ENCODE data around the gene LIMS4.
"Not testable (repeated sequence)": the region's sequence is repeated elsewhere in the genome, so short reads cannot be mapped to it uniquely, and the experiment has no call there.

LIMS4 gene

DNA sequence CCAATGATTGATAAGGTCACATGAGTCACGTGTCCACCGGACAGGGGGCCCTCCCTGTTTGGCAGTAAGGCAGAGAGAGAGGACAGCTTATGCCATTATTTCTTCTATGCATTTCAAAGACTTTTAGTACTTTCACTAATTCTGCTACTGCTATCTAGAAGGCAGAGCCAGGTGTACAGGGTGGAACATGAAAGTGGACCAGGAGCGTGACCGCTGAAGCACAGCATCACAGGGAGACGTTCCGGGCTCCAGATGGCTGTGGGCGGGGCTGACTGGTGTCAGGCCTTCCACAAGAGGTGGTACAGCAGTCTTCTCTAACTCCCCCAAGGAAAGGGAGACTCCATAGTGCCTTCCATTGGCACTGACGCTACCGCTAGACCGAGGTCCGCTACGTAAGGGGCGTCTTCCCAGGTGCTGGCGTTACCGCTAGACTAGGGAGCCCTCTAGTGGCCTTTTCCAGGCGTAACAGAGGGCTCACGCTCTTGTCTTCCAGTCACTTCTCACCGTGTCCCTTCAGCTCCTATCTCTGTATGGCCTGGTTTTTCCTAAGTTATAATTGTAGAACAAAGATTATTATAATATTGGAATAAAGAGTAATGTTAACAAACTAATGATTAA lies 71.5 kb downstream of the LIMS4 start:
- not testable (repeated sequence) for H3K36me3 ChIP-seq (ENCODE audit: insufficient read depth, low read length); H3K27me3 ChIP-seq (ENCODE audit: control insufficient read depth in 1 of 2, insufficient read depth in 2 of 2, low read length in 2 of 2); H3K4me3 ChIP-seq (ENCODE audit: low read depth in 1 of 2, low read length in 2 of 2); H3K9ac ChIP-seq (ENCODE audit: low read length); H3K4me1 ChIP-seq (ENCODE audit: insufficient read depth, low read length); H3K9me3 ChIP-seq (ENCODE audit: low read length); H3K27ac ChIP-seq (ENCODE audit: low read depth, low read length)

DNA sequence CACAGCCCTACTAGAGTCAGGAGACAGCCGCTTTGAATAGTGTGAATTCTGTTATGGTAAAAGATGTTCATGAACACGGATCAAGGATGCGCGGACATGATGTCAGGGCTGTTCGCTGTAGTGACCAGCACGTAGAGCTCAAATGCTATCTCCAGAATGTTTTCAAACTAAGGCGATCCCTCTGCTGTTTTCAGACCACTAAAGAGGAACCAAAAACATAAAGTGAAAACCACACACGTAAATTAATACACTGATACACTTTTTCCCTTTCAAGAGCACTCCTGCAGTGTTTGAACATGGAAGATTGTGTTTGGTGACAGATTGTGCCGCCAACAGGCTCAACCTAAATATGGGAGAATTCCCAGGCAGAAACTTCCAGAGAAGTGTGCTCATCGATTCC lies 73.2 kb downstream of the LIMS4 start:
- H3K9ac ChIP-seq (ENCODE audit: low read length); H3K9me3 ChIP-seq (ENCODE audit: low read length): not testable (repeated sequence)

DNA sequence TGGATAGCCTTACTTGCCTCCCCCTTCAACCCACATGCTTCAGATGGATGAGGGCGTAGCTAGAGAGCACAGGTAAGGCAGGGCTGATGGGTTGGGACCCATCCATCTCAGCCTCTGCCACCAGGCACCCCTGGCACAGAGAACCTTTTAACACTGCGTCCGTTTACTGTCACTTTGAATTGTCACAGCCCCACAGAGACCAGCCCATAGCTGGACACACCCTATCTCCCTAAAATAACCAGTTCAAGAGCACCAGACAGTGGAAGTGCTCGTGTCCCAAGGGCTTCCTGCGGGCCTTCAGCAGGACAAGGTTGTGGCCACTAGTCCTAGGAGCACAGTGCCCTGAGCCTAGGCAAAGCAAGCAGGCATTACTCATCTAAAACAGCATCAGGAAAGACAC lies 76.6 kb downstream of the LIMS4 start:
- not testable (repeated sequence) for H3K4me3 ChIP-seq (ENCODE audit: low read depth in 1 of 2, low read length in 2 of 2); H3K9ac ChIP-seq (ENCODE audit: low read length); H3K9me3 ChIP-seq (ENCODE audit: low read length); H3K4me1 ChIP-seq (ENCODE audit: insufficient read depth, low read length); H3K27ac ChIP-seq (ENCODE audit: low read depth, low read length); H3K36me3 ChIP-seq (ENCODE audit: insufficient read depth, low read length); H3K27me3 ChIP-seq (ENCODE audit: control insufficient read depth in 1 of 2, insufficient read depth in 2 of 2, low read length in 2 of 2)

More for the DNA sequence above, 73.2 kb downstream of the LIMS4 start:
- not testable (repeated sequence) for H3K4me1 ChIP-seq (ENCODE audit: insufficient read depth, low read length); H3K27me3 ChIP-seq (ENCODE audit: control insufficient read depth in 1 of 2, insufficient read depth in 2 of 2, low read length in 2 of 2); H3K27ac ChIP-seq (ENCODE audit: low read depth, low read length); H3K36me3 ChIP-seq (ENCODE audit: insufficient read depth, low read length); H3K4me3 ChIP-seq (ENCODE audit: low read depth in 1 of 2, low read length in 2 of 2)

Measured in muscle layer of colon (tissue), 2 donors.